Activated gamma-delta T cell treated with Interleukin-2 at 50 U/mL for 16 hours (primary cell): ENCODE results near the gene SHLD1.

Source experiments
- DNase-seq: peaks from one replicate; pipeline ENCODE4 v3.0.0-alpha.2; 2020

Gene SHLD1

DNA sequence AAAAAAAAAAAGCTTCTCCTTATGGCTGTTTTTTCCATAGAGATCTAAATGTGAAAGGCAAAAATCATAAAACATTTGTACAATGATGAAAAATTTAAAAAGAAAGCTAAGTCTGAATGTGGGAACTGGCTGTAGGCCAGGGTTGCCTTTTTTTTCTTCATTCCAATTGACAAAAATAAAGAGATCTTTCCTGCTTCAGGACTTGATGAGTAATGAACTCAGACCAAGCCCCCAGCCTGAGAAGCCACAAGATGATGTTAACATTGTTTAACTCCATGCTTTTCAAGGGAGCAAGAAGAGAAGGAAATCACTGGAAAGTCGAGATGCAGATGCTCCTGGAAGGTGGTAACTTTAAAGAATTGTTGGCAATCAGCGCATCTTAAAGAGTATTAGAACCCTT, 158.8 kb downstream of the SHLD1 start:
- DNase-seq = no peak

DNA sequence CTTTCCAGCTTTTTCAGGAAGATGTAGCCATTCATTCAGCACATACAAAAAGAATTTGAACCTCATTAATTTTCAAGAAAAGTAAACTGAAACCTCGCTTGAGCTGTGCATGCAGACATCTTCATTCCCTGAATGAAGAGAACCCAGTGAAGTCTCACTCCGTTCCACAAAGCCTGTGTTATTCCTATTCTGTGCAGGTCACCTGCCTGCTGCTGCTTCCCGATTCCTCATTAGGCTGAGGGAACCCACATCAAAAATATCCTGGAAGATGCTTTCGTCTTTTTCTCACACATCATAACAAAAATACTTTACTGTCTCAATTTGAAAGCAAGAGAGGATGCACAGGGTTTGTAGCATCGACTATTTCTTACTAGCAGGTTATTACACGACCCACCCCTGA, 160.0 kb downstream of the SHLD1 start:
- no peak for DNase-seq

DNA sequence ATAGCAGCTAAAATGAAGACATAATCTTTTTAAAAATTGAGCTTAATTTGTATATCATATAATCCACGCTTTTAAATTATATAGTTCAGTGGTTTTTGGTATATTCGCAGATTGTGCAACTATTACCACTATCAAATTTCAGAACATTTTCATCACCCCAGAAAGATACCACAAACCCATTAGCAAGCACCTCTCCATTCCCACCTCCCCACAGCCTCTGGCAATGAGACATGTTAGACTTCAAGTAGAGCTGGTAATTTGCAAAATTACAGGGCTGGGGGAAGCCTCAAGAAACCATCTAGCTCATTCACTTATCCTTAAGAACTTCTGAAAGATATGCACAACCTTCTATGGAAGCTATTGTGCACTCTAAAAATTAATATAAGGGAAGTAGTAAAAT, 163.0 kb downstream of the SHLD1 start:
- DNase-seq = no peak
